Loucy (cell line): ENCODE measurements around the gene SEC11C.

Source experiments
- EZH2phosphoT487 ChIP-seq: fragments of 200-600 bp; IDR thresholded peaks from 2 replicates; pipeline ENCODE4 v1.6.1; 2018; ENCODE audit warnings: antibody characterized with exemption, mild to moderate bottlenecking, moderate library complexity, borderline replicate concordance
- TF ChIP-seq, protein P1 (sequence below): fragments of 200-600 bp; sonication (generic); conservative IDR thresholded peaks from 2 replicates; pipeline ENCODE4 v1.5.1; 2014; ENCODE audit warnings: mild to moderate bottlenecking, antibody characterized with exemption, low read length

DNA sequence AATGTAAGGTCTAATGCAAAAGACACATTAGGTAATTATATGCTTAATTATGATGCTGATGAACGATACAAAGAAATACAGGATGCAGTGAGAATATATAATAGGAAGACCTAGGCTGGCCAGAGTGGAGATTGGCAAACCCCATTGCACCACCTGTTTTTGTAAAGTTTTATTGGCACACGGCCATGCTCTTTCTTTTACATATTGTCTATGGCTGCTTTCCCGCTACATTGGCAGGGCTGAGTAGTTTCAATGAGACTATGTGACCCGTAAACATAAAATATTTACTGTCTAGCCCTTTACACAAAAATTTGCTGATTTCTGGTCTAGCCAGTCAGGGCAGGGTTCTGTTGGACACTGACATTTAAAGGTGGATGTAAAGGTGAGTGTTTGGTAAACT lies 5.4 kb downstream of the SEC11C start:
- TF ChIP-seq, protein P1, sequence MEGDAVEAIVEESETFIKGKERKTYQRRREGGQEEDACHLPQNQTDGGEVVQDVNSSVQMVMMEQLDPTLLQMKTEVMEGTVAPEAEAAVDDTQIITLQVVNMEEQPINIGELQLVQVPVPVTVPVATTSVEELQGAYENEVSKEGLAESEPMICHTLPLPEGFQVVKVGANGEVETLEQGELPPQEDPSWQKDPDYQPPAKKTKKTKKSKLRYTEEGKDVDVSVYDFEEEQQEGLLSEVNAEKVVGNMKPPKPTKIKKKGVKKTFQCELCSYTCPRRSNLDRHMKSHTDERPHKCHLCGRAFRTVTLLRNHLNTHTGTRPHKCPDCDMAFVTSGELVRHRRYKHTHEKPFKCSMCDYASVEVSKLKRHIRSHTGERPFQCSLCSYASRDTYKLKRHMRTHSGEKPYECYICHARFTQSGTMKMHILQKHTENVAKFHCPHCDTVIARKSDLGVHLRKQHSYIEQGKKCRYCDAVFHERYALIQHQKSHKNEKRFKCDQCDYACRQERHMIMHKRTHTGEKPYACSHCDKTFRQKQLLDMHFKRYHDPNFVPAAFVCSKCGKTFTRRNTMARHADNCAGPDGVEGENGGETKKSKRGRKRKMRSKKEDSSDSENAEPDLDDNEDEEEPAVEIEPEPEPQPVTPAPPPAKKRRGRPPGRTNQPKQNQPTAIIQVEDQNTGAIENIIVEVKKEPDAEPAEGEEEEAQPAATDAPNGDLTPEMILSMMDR, result no peak
- TF ChIP-seq EZH2phosphoT487, result no peak
